ENCODE results near the gene INTS11. TPM values are rescaled to one million over a fixed set of nuclear protein-coding genes. Genes with fewer than 3 reads are reported as not detected.

INTS11 gene
- total and polyA plus RNA-seq, 8 donors, result 59.5 to 520 (median 143) TPM

DNA sequence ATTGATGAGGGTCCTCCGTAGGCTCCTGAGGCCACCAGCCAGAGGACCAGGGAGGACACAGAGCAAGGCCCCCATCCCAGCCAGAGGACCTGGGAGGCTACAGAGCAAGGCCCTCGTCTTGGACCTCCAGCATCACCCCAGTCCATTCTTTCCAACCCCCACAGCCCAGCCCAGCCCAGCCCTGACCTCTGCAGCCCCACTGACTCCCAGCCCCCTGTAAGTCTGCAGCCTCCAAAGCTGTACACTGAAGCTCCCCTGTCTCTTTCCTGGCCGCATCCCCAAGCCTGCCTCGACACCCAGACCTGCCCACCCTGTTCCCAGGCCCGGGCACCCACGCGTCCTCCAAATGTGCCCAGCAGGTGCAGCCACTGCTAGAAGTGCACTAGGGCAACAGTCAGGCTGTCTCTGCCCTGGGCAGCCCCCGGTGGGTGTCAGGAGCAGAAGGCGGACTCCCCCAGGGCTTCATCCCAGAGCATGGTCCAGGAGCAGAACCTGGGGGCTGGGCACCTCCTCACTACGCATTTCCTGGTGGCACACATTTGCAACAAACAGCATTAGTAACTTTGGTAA, 22.7 kb upstream of the INTS11 start:
- WGBS, 5 donors, result 40 to 77% (median 56%) methylated on average over 9 to 10 of the region's 10 CpGs

DNA sequence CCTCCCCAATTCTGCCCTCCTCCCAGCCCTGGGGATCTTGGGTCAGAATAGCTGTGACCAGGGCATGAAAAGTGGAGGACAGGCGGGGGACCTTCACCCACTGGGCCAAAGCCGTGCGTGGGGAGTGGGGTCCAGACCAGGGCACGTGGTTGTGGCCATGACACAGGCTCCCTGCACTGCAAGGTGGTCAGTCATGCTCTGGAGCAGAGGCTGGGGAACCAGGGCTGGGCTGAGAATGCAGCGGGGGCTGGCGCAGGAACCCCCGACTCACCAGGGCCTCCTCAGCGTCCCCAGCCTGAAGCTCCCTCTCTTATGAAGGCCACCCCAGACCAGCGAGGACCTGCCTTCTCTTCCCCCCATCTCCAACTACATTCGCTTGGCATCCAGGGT, 22.0 kb upstream of the INTS11 start:
- no peak for DNase-seq
- Histone ChIP-seq H3K36me3 (peaks cover 5 to 11% (median 9%) of the 10 kb centered on the region in 4 donors), H3K4me1 (peaks cover 47 to 64% (median 61%) of the 10 kb centered on the region in 4 donors), H3K9me3 (no peaks in the 10 kb centered on the region), H3K4me3 (peak overlapping the region in 2 of 4 donors; percentile 72 to 74), H3K27me3 (peaks cover 0 to 1% (median 0%) of the 10 kb centered on the region in 3 donors), H3K27ac (peak overlapping the region; percentile 82 to 92 (median 86))
- 79 to 90% (median 87%) methylated on average over 9 to 10 of the region's 10 CpGs for WGBS, 5 donors
- TF ChIP-seq, protein P1, sequence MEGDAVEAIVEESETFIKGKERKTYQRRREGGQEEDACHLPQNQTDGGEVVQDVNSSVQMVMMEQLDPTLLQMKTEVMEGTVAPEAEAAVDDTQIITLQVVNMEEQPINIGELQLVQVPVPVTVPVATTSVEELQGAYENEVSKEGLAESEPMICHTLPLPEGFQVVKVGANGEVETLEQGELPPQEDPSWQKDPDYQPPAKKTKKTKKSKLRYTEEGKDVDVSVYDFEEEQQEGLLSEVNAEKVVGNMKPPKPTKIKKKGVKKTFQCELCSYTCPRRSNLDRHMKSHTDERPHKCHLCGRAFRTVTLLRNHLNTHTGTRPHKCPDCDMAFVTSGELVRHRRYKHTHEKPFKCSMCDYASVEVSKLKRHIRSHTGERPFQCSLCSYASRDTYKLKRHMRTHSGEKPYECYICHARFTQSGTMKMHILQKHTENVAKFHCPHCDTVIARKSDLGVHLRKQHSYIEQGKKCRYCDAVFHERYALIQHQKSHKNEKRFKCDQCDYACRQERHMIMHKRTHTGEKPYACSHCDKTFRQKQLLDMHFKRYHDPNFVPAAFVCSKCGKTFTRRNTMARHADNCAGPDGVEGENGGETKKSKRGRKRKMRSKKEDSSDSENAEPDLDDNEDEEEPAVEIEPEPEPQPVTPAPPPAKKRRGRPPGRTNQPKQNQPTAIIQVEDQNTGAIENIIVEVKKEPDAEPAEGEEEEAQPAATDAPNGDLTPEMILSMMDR (IDR thresholded peaks at IDR 0.05), result no peak
- TF ChIP-seq EP300 (IDR thresholded peaks at IDR 0.05) (no peak), POLR2AphosphoS5 (IDR thresholded peaks at IDR 0.05) (no peak), POLR2A (IDR thresholded peaks at IDR 0.05) (no peak)
- intact Hi-C loops (cut with DNase I; ENCODE audit: low total_unique reads), result no loop called here

More for the DNA sequence above, 22.7 kb upstream of the INTS11 start:
- TF ChIP-seq, protein P1 (IDR thresholded peaks at IDR 0.05), result no peak
- TF ChIP-seq EP300 (IDR thresholded peaks at IDR 0.05) (no peak), POLR2A (IDR thresholded peaks at IDR 0.05) (no peak), POLR2AphosphoS5 (IDR thresholded peaks at IDR 0.05) (no peak)
- intact Hi-C loops (cut with DNase I; ENCODE audit: low total_unique reads), result no loop called here
- H3K27me3 ChIP-seq, result peaks cover 0 to 7% (median 0%) of the 10 kb centered on the region in 3 donors
- peak overlapping the region; percentile 63 to 74 (median 72) for H3K4me3 ChIP-seq
- no peaks in the 10 kb centered on the region for H3K9me3 ChIP-seq
- peak overlapping the region; percentile 82 to 92 (median 86) for H3K27ac ChIP-seq
- peaks cover 50 to 70% (median 67%) of the 10 kb centered on the region in 4 donors for H3K4me1 ChIP-seq
- H3K36me3 ChIP-seq, result peaks cover 0 to 5% (median 3%) of the 10 kb centered on the region in 4 donors
- no peak for DNase-seq

DNA sequence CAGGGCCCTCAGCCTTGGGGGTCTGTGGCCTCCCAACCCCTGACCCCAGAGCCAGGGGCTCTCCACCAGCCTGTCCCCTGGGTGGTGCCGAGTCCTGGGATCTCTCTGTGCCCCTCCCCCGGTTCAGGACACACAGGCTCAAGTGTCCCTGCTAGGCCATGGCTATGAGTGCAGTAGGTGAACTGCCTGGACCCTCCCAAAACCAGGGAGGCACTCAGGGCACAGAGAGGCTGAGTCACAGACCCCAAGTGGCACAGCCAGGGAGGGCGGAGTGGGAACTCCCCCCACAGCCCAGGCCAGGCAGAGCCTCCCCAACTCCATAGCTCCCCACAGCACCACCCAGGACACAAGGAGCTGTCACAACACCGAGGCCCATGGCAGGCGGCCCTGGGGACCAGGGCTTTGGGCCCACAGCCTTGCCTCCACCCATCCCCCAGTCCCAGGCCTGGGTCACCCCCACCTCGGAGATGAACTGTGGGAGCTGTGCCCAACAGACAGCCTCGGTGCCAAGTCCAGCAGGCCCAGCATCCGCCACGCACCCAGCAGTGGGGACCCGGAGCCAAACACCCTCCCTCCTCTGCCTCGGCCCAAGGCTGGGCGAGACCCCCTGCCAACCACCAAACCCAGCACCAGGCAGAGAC, 21.5 kb upstream of the INTS11 start:
- Histone ChIP-seq H3K4me1 (peaks cover 44 to 61% (median 57%) of the 10 kb centered on the region in 4 donors), H3K36me3 (peaks cover 10 to 16% (median 14%) of the 10 kb centered on the region in 4 donors), H3K27ac (peak overlapping the region; percentile 71 to 92 (median 83)), H3K27me3 (no peaks in the 10 kb centered on the region), H3K9me3 (no peaks in the 10 kb centered on the region), H3K4me3 (peak overlapping the region in 1 of 4 donors; percentile 72)
- no peak for DNase-seq
- no peak for TF ChIP-seq POLR2A (IDR thresholded peaks at IDR 0.05)
- no peak for TF ChIP-seq POLR2AphosphoS5 (IDR thresholded peaks at IDR 0.05)
- TF ChIP-seq EP300 (IDR thresholded peaks at IDR 0.05), result no peak
- TF ChIP-seq, protein P1 (IDR thresholded peaks at IDR 0.05), result no peak
- intact Hi-C loops (cut with DNase I; ENCODE audit: low total_unique reads), result no loop called here
- 45 to 81% (median 53%) methylated on average over 4 to 12 of the region's 12 CpGs for WGBS, 5 donors

DNA sequence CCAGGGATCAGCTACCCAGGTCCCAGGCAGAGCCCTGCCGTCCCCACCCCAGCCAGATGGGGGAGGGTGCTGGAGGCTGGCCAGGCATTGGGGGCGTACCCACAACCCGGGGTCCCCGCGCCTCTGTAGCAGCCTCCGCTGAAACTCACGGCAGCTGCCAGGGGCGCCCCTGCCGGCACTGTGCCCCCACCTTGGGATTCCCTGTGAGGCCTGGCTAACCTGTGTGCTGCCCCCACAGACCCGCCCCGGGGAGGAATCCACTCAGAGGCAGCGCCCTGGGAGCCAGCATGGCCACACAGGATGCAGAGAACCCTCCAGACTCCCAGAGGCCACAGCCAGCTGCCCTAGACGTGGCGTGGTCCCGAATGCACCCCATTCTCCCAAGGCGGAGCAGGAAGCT, 20.9 kb upstream of the INTS11 start:
- WGBS, 5 donors, result 52 to 60% (median 59%) methylated on average over 2 to 16 of the region's 16 CpGs
- no peak for TF ChIP-seq POLR2AphosphoS5 (IDR thresholded peaks at IDR 0.05)
- no peak for TF ChIP-seq EP300 (IDR thresholded peaks at IDR 0.05)
- no peak for TF ChIP-seq POLR2A (IDR thresholded peaks at IDR 0.05)
- TF ChIP-seq, protein P1 (IDR thresholded peaks at IDR 0.05), result no peak
- H3K4me1 ChIP-seq, result peaks cover 44 to 61% (median 57%) of the 10 kb centered on the region in 4 donors
- no peaks in the 10 kb centered on the region for H3K9me3 ChIP-seq
- no peak for DNase-seq
- H3K36me3 ChIP-seq, result peaks cover 10 to 22% (median 20%) of the 10 kb centered on the region in 4 donors
- intact Hi-C loops (cut with DNase I; ENCODE audit: low total_unique reads), result no loop called here
- H3K27me3 ChIP-seq, result no peaks in the 10 kb centered on the region
- peak overlapping the region; percentile 71 to 92 (median 83) for H3K27ac ChIP-seq
- H3K4me3 ChIP-seq, result peak overlapping the region in 1 of 4 donors; percentile 72

All from stomach (tissue), 9 donors.